ENCODE measurements around the gene WFDC1. TPM values are rescaled to one million over a fixed set of nuclear protein-coding genes. Genes with fewer than 3 reads are reported as not detected.

WFDC1 gene
- total RNA-seq, 1 donor from 2014 or later = 12.0 TPM

GRCh38 chr16:84278333-84278732, 16.3 kb upstream of the WFDC1 start:
- H3K36me3 ChIP-seq = no peaks in the 10 kb centered on the region
- TF ChIP-seq CTCF (IDR thresholded peaks at IDR 0.05) = no peak
- no peak for TF ChIP-seq POLR2AphosphoS5 (IDR thresholded peaks at IDR 0.05; ENCODE audit: insufficient read depth in 1 of 2, low read depth in 1 of 2)
- no peak for TF ChIP-seq POLR2A (IDR thresholded peaks at IDR 0.05)
- intact Hi-C loops (cut with DNase I) = loop anchor here (5.0 kb wide), 1 partner anchor 204 kb away; no protein-coding TSS in a partner anchor
- H3K27ac ChIP-seq = no peak overlapping the region
- peaks cover 1% of the 10 kb centered on the region for H3K4me1 ChIP-seq
- H3K4me3 ChIP-seq = no peak overlapping the region
- no peaks in the 10 kb centered on the region for H3K9me3 ChIP-seq
- no peaks in the 10 kb centered on the region for H3K27me3 ChIP-seq
- DNase-seq (ENCODE audit: extremely low spot score in 2 of 2) = no peak

DNA sequence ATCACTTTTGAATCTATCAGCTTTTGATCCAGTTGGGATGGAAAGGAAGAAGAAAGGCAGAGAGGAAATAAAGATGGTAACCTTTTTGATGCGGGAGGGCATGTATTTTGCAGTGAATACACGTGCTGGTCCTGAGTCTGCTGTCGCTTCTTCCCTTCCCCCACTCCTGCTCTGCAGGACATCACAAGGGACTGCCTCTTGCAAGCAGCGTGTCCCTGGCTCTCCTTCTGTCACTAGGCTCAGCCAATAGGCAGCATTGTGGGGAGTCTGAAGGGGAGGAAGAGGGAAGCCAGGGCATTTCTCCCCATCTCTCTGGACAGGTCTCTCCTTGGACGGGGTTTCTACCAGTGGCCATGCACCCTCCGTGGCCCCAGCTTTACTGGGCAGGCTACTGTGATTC, 15.7 kb upstream of the WFDC1 start:
- TF ChIP-seq CTCF (IDR thresholded peaks at IDR 0.05) (no peak), POLR2AphosphoS5 (IDR thresholded peaks at IDR 0.05; ENCODE audit: insufficient read depth in 1 of 2, low read depth in 1 of 2) (no peak), POLR2A (IDR thresholded peaks at IDR 0.05) (no peak)
- Histone ChIP-seq H3K27me3 (no peaks in the 10 kb centered on the region), H3K27ac (no peak overlapping the region), H3K4me3 (no peak overlapping the region), H3K9me3 (no peaks in the 10 kb centered on the region), H3K4me1 (peaks cover 8% of the 10 kb centered on the region), H3K36me3 (no peaks in the 10 kb centered on the region)
- intact Hi-C loops (cut with DNase I) = loop anchor here (5.0 kb wide), 1 partner anchor 203 kb away; no protein-coding TSS in a partner anchor
- DNase-seq (ENCODE audit: extremely low spot score in 2 of 2) = no peak

DNA sequence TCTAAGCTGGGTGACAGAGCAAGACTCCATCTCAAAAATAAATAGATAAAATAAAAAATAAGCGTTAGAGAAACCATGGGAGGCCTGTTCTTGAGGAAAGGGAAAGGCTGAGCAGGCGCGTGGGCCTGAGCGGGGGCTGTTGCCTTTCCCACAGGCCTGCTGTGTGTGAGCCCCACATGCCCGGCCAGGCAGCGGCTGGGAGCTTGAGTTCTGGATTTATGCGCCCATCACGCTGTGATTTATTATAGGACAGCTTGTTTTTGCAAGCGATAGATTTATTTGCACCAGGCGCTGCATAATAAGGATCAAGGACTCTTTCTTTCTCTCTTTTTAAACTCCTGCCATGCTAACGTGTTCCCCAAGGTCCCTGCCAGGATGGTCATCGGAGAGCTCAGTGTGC, 14.8 kb upstream of the WFDC1 start:
- Histone ChIP-seq H3K27me3 (no peaks in the 10 kb centered on the region), H3K27ac (no peak overlapping the region), H3K4me3 (no peak overlapping the region), H3K4me1 (peaks cover 17% of the 10 kb centered on the region), H3K9me3 (no peaks in the 10 kb centered on the region), H3K36me3 (no peaks in the 10 kb centered on the region)
- TF ChIP-seq POLR2AphosphoS5 (IDR thresholded peaks at IDR 0.05; ENCODE audit: insufficient read depth in 1 of 2, low read depth in 1 of 2) (no peak), CTCF (IDR thresholded peaks at IDR 0.05) (no peak), POLR2A (IDR thresholded peaks at IDR 0.05) (no peak)
- intact Hi-C loops (cut with DNase I) = loop anchor here (5.0 kb wide), 1 partner anchor 202 kb away; no protein-coding TSS in a partner anchor
- no peak for DNase-seq (ENCODE audit: extremely low spot score in 2 of 2)

- TF ChIP-seq POLR2AphosphoS5 (IDR thresholded peaks at IDR 0.05; ENCODE audit: insufficient read depth in 1 of 2, low read depth in 1 of 2) (no peak), POLR2A (IDR thresholded peaks at IDR 0.05) (no peak), CTCF (IDR thresholded peaks at IDR 0.05) (no peak)
- H3K4me3 ChIP-seq = no peak overlapping the region
- intact Hi-C loops (cut with DNase I) = no loop called here
- no peak for DNase-seq (ENCODE audit: extremely low spot score in 2 of 2)
- peaks cover 18% of the 10 kb centered on the region for H3K4me1 ChIP-seq
- no peaks in the 10 kb centered on the region for H3K36me3 ChIP-seq
- H3K9me3 ChIP-seq = no peaks in the 10 kb centered on the region
- no peaks in the 10 kb centered on the region for H3K27me3 ChIP-seq
- H3K27ac ChIP-seq = no peak overlapping the region
These were observed 13.6 kb upstream of the WFDC1 start for GRCh38 chr16:84281074-84281473.

DNA sequence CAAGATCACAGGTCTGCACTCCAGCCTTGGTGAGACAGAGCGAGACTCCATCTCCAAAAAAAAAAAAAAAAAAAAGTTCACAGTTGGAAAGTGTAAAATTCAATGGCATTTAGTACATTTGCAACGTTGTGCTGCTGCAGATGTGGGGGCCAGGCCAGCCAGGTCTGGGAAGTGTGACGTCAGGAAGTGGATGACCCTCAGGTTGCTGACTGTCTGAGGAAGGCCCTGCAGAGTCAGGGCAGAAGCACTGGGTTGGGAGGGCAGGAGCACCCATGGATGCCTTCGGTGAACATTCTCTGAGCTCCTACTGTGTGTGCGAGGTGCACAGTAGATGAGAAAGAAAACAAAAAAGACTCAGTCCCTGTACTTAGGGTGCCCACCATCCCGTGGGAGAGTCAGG, 12.1 kb upstream of the WFDC1 start:
- Histone ChIP-seq H3K9me3 (no peaks in the 10 kb centered on the region), H3K36me3 (no peaks in the 10 kb centered on the region), H3K27me3 (no peaks in the 10 kb centered on the region), H3K4me1 (peaks cover 18% of the 10 kb centered on the region), H3K27ac (no peak overlapping the region), H3K4me3 (no peak overlapping the region)
- TF ChIP-seq POLR2AphosphoS5 (IDR thresholded peaks at IDR 0.05; ENCODE audit: insufficient read depth in 1 of 2, low read depth in 1 of 2) = no peak
- TF ChIP-seq CTCF (IDR thresholded peaks at IDR 0.05) = no peak
- TF ChIP-seq POLR2A (IDR thresholded peaks at IDR 0.05) = no peak
- DNase-seq (ENCODE audit: extremely low spot score in 2 of 2) = no peak
- intact Hi-C loops (cut with DNase I) = no loop called here

Measured in vagina (tissue), 2 donors.